Activated T-cell treated with anti-CD3 and anti-CD28 coated beads for 24 hours (primary cell): Measurements from ENCODE around the gene PCGF5.
A peak's percentile ranks its signal among the peaks of the same experiment; 100 is the strongest.
"Not testable (repeated sequence)": the region's sequence is repeated elsewhere in the genome, so short reads cannot be mapped to it uniquely, and the experiment has no call there.

ENCODE experiments used
- DNase-seq: peaks from one replicate; pipeline ENCODE4 v3.0.0-alpha.2; 2020; ENCODE audit warnings: low read depth

PCGF5 gene

GRCh38 chr10:91287276-91287675 lies 66.8 kb downstream of the PCGF5 start:
- DNase-seq, result no peak

GRCh38 chr10:91287912-91288311 lies 67.4 kb downstream of the PCGF5 start:
- no peak for DNase-seq

- DNase-seq, result no peak
These were observed 68.8 kb downstream of the PCGF5 start for GRCh38 chr10:91289305-91289704.

GRCh38 chr10:91290607-91291006 lies 70.1 kb downstream of the PCGF5 start:
- DNase-seq, result no peak

GRCh38 chr10:91294134-91294906 lies 73.9 kb downstream of the PCGF5 start:
- DNase-seq, result no peak

- DNase-seq, result no peak
These were observed 74.9 kb downstream of the PCGF5 start for GRCh38 chr10:91295346-91295745.

GRCh38 chr10:91296471-91296870 lies 76.0 kb downstream of the PCGF5 start:
- DNase-seq, result no peak

- DNase-seq, result peak; percentile 72
These were observed 77.9 kb downstream of the PCGF5 start for GRCh38 chr10:91298224-91298871.

GRCh38 chr10:91299999-91300575 lies 79.6 kb downstream of the PCGF5 start:
- no peak for DNase-seq

GRCh38 chr10:91302946-91303345 lies 82.5 kb downstream of the PCGF5 start:
- DNase-seq, result not testable (repeated sequence)

GRCh38 chr10:91305979-91306378 lies 85.5 kb downstream of the PCGF5 start:
- DNase-seq, result not testable (repeated sequence)

GRCh38 chr10:91307489-91307888 lies 87.0 kb downstream of the PCGF5 start:
- no peak for DNase-seq

- DNase-seq, result no peak
These were observed 89.2 kb downstream of the PCGF5 start for GRCh38 chr10:91309711-91310110.

- DNase-seq, result no peak
These were observed 91.3 kb downstream of the PCGF5 start for GRCh38 chr10:91311601-91312381.

GRCh38 chr10:91312382-91312733 lies 91.9 kb downstream of the PCGF5 start:
- DNase-seq, result no peak

- DNase-seq, result no peak
These were observed 93.5 kb downstream of the PCGF5 start for GRCh38 chr10:91313796-91314485.

GRCh38 chr10:91316486-91316885 lies 96.0 kb downstream of the PCGF5 start:
- no peak for DNase-seq

GRCh38 chr10:91317541-91317940 lies 97.1 kb downstream of the PCGF5 start:
- no peak for DNase-seq

- DNase-seq, result no peak
These were observed 98.9 kb downstream of the PCGF5 start for GRCh38 chr10:91319336-91319735.

GRCh38 chr10:91323293-91323905 lies 102.9 kb downstream of the PCGF5 start:
- not testable (repeated sequence) for DNase-seq

- DNase-seq, result no peak
These were observed 108.0 kb downstream of the PCGF5 start for GRCh38 chr10:91328320-91328984.
